Hematopoietic multipotent progenitor cell treated with erythropoietin and hydrocortisone succinate and interleukin-3 and kit ligand, for 6 days (in vitro differentiated cells): ENCODE measurements around the gene VSIG10.
"Not testable (repeated sequence)": the region's sequence is repeated elsewhere in the genome, so short reads cannot be mapped to it uniquely, and the experiment has no call there.

ENCODE experiments used
- DNase-seq: peaks from one replicate; pipeline ENCODE4 v3.0.0-alpha.2; 2015

VSIG10 gene, protein sequence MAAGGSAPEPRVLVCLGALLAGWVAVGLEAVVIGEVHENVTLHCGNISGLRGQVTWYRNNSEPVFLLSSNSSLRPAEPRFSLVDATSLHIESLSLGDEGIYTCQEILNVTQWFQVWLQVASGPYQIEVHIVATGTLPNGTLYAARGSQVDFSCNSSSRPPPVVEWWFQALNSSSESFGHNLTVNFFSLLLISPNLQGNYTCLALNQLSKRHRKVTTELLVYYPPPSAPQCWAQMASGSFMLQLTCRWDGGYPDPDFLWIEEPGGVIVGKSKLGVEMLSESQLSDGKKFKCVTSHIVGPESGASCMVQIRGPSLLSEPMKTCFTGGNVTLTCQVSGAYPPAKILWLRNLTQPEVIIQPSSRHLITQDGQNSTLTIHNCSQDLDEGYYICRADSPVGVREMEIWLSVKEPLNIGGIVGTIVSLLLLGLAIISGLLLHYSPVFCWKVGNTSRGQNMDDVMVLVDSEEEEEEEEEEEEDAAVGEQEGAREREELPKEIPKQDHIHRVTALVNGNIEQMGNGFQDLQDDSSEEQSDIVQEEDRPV

GRCh38 chr12:118103601-118104382 is at the start of gene VSIG10:
Gene VSIG10, minus strand, starts transcription at chr12:118104011. Its CDS starts 340 bp downstream, at chr12:118103671.
- DNase-seq: peak; percentile 40

- DNase-seq: no peak
Measured at GRCh38 chr12:118151755-118152154, 47.9 kb upstream of the VSIG10 start.

GRCh38 chr12:118150625-118151024 is 46.8 kb upstream of the VSIG10 start:
- DNase-seq: no peak

GRCh38 chr12:118148287-118148686 is 44.5 kb upstream of the VSIG10 start:
- DNase-seq: no peak

GRCh38 chr12:118145798-118146156 is 42.0 kb upstream of the VSIG10 start:
- DNase-seq: no peak

DNA sequence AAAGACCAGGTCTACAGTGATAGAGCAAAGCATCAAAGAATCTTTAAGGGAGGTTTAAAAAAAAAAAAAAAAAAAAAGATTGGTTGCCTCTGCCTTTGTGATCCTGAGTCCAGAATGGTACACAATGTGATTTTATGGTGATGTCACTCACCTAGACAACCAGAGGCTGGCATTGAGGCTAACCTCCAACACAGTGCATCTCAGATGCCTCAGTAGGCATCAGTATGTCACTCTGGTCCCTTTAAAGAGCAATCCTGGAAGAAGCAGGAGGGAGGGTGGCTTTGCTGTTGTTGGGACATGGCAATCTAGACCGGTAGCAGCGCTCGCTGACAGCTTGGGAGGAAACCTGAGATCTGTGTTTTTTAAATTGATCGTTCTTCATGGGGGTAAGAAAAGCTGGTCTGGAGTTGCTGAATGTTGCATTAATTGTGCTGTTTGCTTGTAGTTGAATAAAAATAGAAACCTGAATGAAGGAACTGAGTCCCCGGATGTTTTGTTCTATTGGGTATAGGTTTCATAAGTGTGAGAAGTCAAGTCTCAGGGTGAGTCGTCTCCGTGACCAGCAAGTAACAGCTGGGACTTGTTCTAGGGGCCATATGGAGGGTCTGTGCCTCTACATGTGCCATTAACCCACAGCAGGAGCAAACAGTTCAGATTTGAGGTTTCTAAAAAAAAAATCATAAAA is 41.4 kb upstream of the VSIG10 start:
- DNase-seq: no peak

GRCh38 chr12:118144499-118144898 is 40.7 kb upstream of the VSIG10 start:
- no peak for DNase-seq

GRCh38 chr12:118140825-118141224 is 37.0 kb upstream of the VSIG10 start:
- no peak for DNase-seq

GRCh38 chr12:118137148-118137678 is 33.4 kb upstream of the VSIG10 start:
- no peak for DNase-seq

- DNase-seq: peak; percentile 70
Measured at GRCh38 chr12:118136559-118137003, 32.8 kb upstream of the VSIG10 start.

GRCh38 chr12:118135788-118136558 is 32.2 kb upstream of the VSIG10 start, which contains the start of gene PEBP1:
Gene PEBP1, plus strand, starts transcription at chr12:118136124. Its CDS starts 86 bp downstream, at chr12:118136210.
- DNase-seq: peak; percentile 95

DNA sequence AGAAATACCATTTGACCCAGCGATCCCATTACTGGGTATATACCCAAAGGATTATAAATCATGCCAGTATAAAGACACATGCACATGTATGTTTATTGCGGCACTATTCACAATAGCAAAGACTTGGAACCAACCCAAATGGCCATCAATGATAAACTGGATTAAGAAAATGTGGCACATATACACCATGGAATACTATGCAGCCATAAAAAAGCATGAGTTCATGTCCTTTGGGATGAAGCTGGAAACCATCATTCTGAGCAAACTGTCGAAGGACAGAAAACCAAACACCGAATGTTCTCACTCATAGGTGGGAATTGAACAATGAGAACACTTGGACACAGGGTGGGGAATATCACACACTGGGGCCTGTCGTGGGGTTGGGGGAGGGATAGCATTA is 25.6 kb upstream of the VSIG10 start:
- DNase-seq: not testable (repeated sequence)

DNA sequence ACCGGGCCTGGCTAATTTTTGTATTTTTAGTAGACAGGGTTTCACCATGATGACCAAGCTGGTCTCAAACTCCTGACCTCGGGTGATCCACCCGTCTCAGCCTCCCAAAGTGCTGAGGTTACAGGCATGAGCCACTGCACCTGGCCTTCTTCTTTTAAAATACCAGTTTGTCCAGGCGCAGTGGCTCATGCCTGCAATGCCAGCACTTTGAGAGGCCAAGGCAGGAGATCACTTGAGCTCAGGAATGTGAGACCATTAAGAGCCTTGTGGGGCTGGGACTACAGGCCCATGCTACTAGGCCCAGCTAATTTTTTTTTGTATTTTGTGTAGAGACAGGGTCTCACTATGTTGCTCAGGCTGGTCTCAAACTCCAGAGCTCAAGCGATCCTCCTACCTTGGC is 24.1 kb upstream of the VSIG10 start:
- DNase-seq: no peak

DNA sequence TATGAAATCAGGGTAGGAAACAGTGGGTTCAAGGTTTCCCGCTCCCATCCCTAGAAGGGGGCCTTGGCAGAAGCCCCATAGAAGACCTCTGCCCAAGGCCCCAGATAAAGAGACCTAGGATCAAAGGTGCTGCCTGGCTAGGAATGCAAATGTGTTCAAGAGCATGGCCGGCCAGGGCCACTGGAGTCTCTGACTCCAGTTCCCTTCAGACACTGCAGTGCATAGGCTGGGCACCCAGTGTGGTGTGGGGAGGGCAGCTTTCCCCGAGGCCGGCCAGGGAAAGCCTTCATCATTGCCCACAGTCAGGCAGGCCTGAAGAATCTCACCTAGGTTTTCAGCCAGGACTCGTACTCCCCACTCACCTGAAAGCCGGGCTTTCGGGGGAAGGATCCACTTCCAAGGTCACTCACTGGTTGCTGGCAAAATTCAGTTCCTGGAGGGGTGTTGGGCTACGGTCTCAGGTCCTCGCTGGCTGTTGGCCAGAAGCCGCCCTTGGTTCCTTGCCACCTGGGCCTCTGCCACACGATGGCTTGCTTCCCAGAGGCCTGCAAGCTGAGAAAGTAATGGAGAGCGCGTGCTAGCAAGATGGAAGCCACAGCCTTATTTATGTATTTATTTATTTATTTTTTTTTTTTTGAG is 22.4 kb upstream of the VSIG10 start:
- DNase-seq: no peak

DNA sequence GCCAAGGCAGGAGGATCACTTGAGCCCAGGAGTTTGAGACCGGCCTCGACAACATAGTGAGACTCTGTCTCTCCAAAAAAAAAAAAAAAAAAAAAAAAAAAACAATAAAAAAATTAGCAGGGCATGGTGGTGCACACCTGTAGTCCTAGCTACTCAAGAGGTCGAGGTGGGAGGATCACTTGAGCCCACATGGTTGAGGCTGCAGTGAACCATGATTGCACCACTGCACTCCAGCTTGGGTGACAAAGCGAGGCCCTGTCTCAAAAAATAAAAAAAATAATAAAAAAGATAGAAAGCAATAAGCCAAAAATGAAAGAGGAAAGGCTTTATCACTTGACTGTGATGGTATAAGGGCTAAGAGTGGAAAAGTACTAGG is 21.9 kb upstream of the VSIG10 start:
- DNase-seq: no peak

DNA sequence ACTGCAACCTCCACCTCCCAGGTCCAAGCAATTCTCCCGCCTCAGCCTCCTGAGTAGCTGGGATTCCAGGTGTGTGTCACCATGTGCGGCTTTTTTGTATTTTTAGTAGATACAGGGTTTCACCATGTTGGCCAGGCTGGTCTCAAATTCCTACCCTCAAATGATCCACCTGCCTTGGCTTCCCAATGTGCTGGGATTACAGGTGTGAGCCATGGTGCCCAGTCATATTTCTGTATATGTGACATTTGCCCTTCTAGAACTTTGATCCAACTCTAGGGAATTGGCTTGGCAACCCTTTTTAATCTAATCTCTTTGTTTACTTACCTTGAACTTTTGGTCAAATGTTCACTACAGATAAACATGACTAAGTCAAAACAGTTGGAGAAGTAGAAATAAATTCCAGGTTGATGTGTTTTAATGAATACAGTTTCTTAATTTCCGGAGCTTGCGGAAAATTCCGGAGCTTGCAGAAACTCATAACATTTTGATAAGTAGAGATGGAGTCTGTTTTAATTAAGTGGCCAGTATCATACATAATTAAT is 20.6 kb upstream of the VSIG10 start:
- DNase-seq: no peak

DNA sequence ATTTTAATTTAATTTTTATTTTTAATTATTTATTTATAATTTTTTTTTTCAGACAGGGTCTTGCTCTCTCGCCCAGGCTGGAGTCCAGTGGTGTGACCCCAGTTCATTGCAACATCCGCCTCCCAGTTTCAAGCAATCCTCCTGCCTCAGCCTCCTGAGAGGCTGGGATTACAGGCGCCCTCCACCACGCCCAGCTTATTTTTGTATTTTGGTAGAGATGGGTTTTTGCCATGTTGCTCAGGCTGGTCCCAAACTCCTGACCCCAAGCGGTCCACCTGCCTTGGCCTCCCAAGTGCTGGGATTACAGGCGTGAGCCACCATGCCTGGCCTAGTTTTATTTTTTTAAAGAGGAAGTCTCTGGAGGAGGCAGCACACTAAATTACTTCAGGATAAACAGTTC is 18.5 kb upstream of the VSIG10 start:
- DNase-seq: no peak

DNA sequence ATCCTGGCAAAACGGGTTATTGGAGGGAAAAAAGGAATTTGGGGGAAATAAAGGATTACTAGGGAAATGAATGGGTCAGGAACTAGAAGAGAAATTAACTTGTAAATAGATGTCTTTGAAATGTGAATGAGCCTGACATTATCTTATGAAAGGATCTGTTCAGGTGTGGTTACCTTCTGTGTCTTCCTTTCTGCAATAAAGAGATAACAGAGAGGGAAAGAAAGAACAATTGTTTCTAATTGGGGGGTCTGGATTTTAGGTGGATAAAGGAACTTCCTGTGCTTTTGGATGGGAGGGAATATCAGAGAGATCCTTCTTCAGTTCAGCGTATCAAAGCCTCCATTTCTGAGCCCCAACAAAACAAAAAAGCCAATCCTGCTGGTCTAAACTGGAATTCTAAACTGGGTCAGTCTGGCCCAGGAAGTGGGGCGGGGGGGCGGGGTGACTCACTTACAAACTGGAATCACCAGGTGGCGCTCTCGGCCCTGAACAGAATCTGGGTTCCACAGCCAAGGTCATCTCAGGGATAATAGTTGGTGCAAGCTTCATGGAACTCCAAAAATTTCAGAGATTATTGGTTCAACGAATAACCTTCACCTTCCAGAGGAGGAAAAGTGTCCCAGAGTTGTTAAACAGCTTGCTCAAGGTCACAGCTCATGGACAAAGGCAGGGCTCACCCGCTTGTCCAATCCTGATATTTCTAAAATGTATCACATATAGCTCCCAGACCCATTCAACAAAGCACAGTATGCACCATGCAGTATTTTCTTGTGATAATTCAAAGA is 17.0 kb upstream of the VSIG10 start:
- DNase-seq: peak; percentile 87

GRCh38 chr12:118119449-118119879 is 15.7 kb upstream of the VSIG10 start:
- no peak for DNase-seq

GRCh38 chr12:118109088-118109487 is 5.3 kb upstream of the VSIG10 start:
- no peak for DNase-seq
